Activated naive CD8-positive, alpha-beta T cell treated with anti-CD3 and anti-CD28 coated beads, Interleukin-2, amount 10 ng/mL, durations not matched to agents 7 days and 5 days (primary cell): ENCODE results near the gene RAB31. TPM values are rescaled to one million over a fixed set of nuclear protein-coding genes. Genes with fewer than 3 reads are reported as not detected.
"Not testable (repeated sequence)": the region's sequence is repeated elsewhere in the genome, so short reads cannot be mapped to it uniquely, and the experiment has no call there.

Source experiments
- ATAC-seq: fragments of 150-1000 bp; cut with Tn5 transposase; one replicate; pipeline ENCODE4 v1.10.0; 2021; ENCODE audit warnings: low read depth, moderate library complexity
- POLR2A ChIA-PET: fragments of 350-600 bp; sonication (Branson Sonifier 250); formaldehyde crosslinking; loops from one replicate; lab custom pipeline; 2021; ENCODE audit warnings: antibody characterized with exemption; lab: Charles Lee
- DNase-seq: peaks from one replicate; pipeline ENCODE4 v3.0.0; 2021
- H3K27ac Mint-ChIP-seq: one replicate; pipeline ENCODE4 v1.8.0; 2022; ENCODE audit warnings: mild to moderate bottlenecking, mixed read lengths
- H3K27me3 Mint-ChIP-seq: one replicate; pipeline ENCODE4 v1.8.0; 2022; ENCODE audit warnings: mild to moderate bottlenecking, moderate library complexity, mixed read lengths
- H3K36me3 Mint-ChIP-seq: one replicate; pipeline ENCODE4 v1.8.0; 2021; ENCODE audit warnings: mild to moderate bottlenecking, mixed read lengths
- H3K4me1 Mint-ChIP-seq: one replicate; pipeline ENCODE4 v1.8.0; 2021; ENCODE audit warnings: mixed read lengths
- H3K4me3 Mint-ChIP-seq: one replicate; pipeline ENCODE4 v1.8.0; 2022; ENCODE audit warnings: mild to moderate bottlenecking, moderate library complexity, mixed read lengths
- H3K9me3 Mint-ChIP-seq: one replicate; pipeline ENCODE4 v1.8.0; 2021; ENCODE audit warnings: mixed read lengths
- total RNA-seq, 2 experiments: library from RNA; stranded (reverse); gene quantifications; one replicate each; pipeline ENCODE4 v1.2.3, GENCODE V29; 2021

Gene RAB31
- total RNA-seq, 2 experiments from 2014 or later: 0.94 to 3.6 TPM

DNA sequence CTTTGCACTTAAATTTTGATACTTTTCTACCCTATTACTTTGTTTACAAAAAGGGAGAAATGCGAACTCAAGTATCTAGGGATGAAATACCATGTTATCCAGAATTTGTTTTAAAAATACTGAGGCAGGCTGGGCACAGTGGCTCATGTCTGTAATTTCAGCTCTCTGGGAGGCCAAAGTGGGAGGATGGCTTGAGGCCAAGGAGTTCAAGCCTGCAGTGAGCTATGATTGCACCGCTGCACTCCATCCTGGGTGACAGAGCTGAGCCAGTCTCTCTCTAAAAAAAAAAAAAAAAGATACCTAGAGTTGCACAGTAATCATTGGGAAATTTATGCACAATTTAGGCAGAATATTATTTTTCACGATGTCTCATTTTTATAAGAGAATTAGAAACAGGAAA, 193.3 kb downstream of the RAB31 start:
- H3K9me3 Mint-ChIP-seq: no peaks in the 10 kb centered on the region
- no peak overlapping the region for H3K4me3 Mint-ChIP-seq
- ATAC-seq (no peak), DNase-seq (no peak)
- POLR2A ChIA-PET: no interaction called here
- peaks cover 7% of the 10 kb centered on the region for H3K27me3 Mint-ChIP-seq
- H3K36me3 Mint-ChIP-seq: no peaks in the 10 kb centered on the region
- peaks cover 2% of the 10 kb centered on the region for H3K4me1 Mint-ChIP-seq
- H3K27ac Mint-ChIP-seq: no peak overlapping the region

DNA sequence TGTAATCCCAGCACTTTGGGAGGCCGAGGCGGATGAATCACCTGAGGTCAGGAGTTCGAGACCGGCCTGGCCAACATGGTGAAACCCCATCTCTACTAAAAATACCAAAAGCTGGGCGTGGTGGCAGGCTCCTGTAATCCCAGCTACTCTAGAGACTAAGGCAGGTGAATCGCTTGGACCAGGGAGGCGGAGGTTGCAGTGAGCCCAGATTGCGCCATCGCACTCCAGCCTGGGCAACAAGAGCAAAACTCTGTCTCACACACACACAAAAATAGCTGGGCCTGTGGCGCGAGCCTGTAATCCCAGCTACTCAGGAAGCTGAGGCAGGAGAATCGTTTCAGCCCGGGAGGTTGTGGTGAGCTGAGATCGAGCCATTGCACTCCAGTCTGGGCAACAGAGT, 194.2 kb downstream of the RAB31 start:
- not testable (repeated sequence) for H3K27ac Mint-ChIP-seq, H3K4me1 Mint-ChIP-seq, H3K27me3 Mint-ChIP-seq, H3K9me3 Mint-ChIP-seq, ATAC-seq, DNase-seq, H3K36me3 Mint-ChIP-seq, H3K4me3 Mint-ChIP-seq
- POLR2A ChIA-PET: interaction anchor here (0.6 to 1.0 kb wide), 2 partner anchors 11 to 132 kb away, joined by 3 to 5 read pairs; partner anchors contain the start of gene VAPA

DNA sequence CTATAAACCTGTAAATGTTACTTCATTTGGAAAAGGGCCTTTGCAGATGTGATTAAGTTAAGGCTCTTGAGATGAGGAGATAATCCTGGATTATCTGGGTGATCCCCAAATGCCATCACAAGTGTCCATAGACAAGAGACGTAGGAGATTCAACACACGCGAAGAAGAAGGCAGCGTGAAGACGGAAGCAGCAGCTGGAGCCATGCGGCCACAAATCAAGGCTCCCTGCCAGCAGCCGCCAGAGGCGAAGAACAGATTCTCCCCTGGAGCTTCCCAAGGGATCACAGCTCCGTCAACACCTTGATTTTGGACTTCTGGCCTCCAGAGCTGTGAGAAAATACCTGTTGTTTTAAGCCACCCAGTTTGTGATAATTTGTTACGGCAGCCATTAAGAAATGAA, 194.7 kb downstream of the RAB31 start:
- no peak for ATAC-seq
- POLR2A ChIA-PET: interaction anchor here (0.6 to 1.0 kb wide), 2 partner anchors 11 to 132 kb away, joined by 3 to 5 read pairs; partner anchors contain the start of gene VAPA
- H3K27ac Mint-ChIP-seq: no peak overlapping the region
- H3K4me3 Mint-ChIP-seq: no peak overlapping the region
- peaks cover 2% of the 10 kb centered on the region for H3K4me1 Mint-ChIP-seq
- H3K27me3 Mint-ChIP-seq: peaks cover 7% of the 10 kb centered on the region
- no peaks in the 10 kb centered on the region for H3K36me3 Mint-ChIP-seq
- DNase-seq: no peak
- no peaks in the 10 kb centered on the region for H3K9me3 Mint-ChIP-seq

DNA sequence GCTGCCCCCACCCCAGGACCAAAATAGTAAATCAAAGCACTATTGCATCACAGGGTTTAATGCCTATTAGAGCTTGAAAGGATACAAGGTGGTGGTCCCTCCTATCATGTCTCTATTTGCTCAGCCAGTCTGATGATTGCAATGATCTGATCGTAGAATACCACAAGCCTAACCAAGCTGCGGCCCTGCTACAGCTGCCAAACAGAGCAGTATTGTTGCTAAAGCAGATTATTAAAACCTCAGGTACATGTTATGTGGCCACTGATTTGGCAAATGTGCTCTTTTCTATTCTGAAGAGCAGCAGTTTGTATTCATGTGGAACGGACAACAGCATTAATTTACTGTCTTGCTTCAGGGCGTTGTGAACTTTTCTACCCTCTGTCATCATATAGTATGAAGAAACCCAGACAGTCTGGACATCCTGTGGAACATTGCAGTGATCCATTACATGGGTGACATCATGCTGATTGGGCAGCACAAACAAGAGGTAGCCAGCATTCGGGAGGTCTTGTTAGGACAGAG, 197.4 kb downstream of the RAB31 start:
- ATAC-seq: no peak
- DNase-seq: no peak
- no peaks in the 10 kb centered on the region for H3K36me3 Mint-ChIP-seq
- H3K4me1 Mint-ChIP-seq: no peaks in the 10 kb centered on the region
- H3K4me3 Mint-ChIP-seq: no peak overlapping the region
- H3K9me3 Mint-ChIP-seq: no peaks in the 10 kb centered on the region
- H3K27me3 Mint-ChIP-seq: peaks cover 22% of the 10 kb centered on the region
- POLR2A ChIA-PET: interaction anchor here (1.6 kb wide), 1 partner anchor 8 kb away, joined by 3 read pairs; the partner anchor contains the start of gene VAPA
- H3K27ac Mint-ChIP-seq: no peak overlapping the region

DNA sequence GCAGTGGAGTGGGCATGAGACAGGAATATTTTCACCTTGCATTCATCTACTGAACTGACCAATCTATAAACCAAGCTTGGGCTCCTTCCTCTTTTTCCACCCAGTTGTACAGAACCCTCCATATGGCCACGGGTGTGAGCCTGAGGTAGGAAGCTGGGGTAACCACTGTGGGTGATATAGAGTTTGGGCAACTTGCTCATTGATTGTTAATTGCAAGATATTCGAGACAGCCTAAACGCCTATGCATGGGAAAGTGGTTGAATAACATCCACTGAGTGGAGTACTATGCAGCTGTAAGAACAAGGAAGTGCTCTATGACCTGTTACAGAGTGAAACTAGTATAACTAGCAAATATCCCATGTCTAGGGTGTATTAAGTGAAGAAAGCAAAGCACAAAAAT, 198.4 kb downstream of the RAB31 start:
- Mint-ChIP-seq H3K9me3 (no peaks in the 10 kb centered on the region), H3K27me3 (peaks cover 22% of the 10 kb centered on the region), H3K4me3 (no peak overlapping the region), H3K27ac (no peak overlapping the region), H3K4me1 (no peaks in the 10 kb centered on the region), H3K36me3 (no peaks in the 10 kb centered on the region)
- POLR2A ChIA-PET: no interaction called here
- DNase-seq: no peak
- no peak for ATAC-seq

DNA sequence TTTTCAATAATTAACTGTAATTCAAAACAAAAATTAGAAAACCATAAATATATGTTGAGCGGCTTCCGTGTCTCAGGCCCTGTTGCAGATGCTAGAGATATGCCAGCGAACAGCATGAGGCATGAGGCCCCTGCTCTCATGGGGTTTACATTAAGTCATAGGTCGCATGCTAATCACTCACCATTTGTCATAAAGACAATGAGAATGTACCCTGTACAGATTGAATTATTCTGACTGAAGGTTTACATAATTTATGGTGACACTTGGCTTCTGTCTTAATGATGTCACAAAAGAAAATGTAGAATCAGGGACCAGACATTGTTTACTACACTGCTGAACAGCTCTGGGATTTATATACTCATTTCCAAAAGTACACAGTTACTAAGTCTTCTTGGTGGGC, 199.8 kb downstream of the RAB31 start:
- Mint-ChIP-seq H3K4me3 (no peak overlapping the region), H3K27me3 (peaks cover 22% of the 10 kb centered on the region), H3K36me3 (no peaks in the 10 kb centered on the region), H3K27ac (no peak overlapping the region), H3K9me3 (no peaks in the 10 kb centered on the region), H3K4me1 (peaks cover 2% of the 10 kb centered on the region)
- POLR2A ChIA-PET: no interaction called here
- no peak for ATAC-seq
- no peak for DNase-seq

DNA sequence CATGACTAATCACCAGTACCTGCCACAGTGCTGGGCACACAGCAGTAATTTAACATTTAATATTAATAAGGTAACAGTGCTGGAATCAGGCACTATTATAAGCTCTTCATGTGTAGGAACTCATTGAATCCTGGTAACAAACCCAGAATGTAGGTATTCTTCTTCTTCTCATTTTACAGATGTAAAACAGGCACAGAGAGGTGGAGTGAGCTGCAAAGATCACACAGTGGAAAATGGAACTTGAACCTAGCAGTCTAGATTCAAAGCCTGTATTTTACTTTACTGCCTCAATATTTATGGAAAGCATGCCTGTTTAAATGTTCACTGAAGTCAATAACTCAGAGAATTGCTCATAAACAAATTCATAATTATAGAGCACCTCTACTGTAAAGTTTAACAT, 202.0 kb downstream of the RAB31 start:
- peaks cover 9% of the 10 kb centered on the region for H3K4me1 Mint-ChIP-seq
- H3K4me3 Mint-ChIP-seq: no peak overlapping the region
- no peak for ATAC-seq
- no peaks in the 10 kb centered on the region for H3K36me3 Mint-ChIP-seq
- no peaks in the 10 kb centered on the region for H3K9me3 Mint-ChIP-seq
- POLR2A ChIA-PET: no interaction called here
- no peak for DNase-seq
- no peak overlapping the region for H3K27ac Mint-ChIP-seq
- H3K27me3 Mint-ChIP-seq: peaks cover 22% of the 10 kb centered on the region

DNA sequence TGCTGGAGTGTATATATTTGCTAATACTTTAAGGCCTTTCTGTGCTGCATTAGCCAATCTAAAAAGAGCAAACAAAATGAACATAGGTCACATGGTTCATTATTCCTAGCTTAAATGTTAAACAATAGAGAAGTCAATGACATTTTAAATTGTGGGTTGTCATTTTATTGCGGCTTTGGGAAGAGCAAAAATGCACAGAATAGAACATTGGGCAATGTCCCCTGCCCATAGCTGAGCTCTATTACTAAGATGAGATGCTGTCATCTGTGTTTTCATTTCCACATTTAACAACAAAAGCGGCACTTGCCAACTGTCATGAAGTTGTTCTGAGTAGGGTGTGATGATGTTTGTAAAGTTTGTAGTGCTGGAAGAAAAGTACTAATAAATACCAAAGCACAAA, 202.6 kb downstream of the RAB31 start:
- Mint-ChIP-seq H3K27ac (no peak overlapping the region), H3K4me3 (no peak overlapping the region), H3K9me3 (no peaks in the 10 kb centered on the region), H3K4me1 (peaks cover 11% of the 10 kb centered on the region), H3K27me3 (peaks cover 20% of the 10 kb centered on the region), H3K36me3 (no peaks in the 10 kb centered on the region)
- no peak for ATAC-seq
- DNase-seq: no peak
- POLR2A ChIA-PET: no interaction called here

DNA sequence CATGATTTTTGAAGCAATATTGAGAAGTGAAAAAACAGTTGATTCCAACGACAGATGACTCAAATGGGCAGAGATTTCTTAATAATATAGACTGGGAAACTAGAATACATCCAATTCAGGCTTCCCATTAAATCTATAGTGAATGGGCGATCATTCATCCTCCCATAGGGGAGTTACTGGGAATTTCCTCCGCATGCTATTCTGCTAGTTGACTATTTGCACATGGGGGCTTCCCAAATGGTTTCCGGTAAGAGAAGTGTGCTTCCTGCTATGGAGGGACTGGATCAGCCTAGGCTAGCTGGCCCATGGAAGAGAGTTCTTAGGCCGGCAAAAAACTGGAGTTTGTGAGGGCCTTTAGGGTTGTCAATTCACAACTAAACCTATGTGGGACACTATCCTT, 203.1 kb downstream of the RAB31 start:
- Mint-ChIP-seq H3K4me3 (no peak overlapping the region), H3K27me3 (peaks cover 16% of the 10 kb centered on the region), H3K27ac (no peak overlapping the region), H3K36me3 (no peaks in the 10 kb centered on the region), H3K4me1 (peaks cover 17% of the 10 kb centered on the region), H3K9me3 (no peaks in the 10 kb centered on the region)
- ATAC-seq (no peak), DNase-seq (no peak)
- POLR2A ChIA-PET: no interaction called here

Other genes starting within 250 kb of the RAB31 start
- 10 to 100 TPM; 58.9 to 60.0 TPM for gene RALBP1, start 232.8 kb upstream of the RAB31 start, total RNA-seq
- gene PPP4R1, start 93.7 kb upstream of the RAB31 start, total RNA-seq: 10 to 100 TPM; 40.2 to 42.0 TPM
- gene TXNDC2, start 177.7 kb downstream of the RAB31 start, total RNA-seq: not detected
- gene VAPA, start 205.7 kb downstream of the RAB31 start, total RNA-seq: 100 to 1,000 TPM; 125 to 129 TPM